ENCODE data around the gene TERT. TPM values are rescaled to one million over a fixed set of nuclear protein-coding genes. Genes with fewer than 3 reads are reported as not detected.

TERT gene
- total RNA-seq, 3 donors from 2014 or later: under 0.01 TPM; not detected in 2

DNA sequence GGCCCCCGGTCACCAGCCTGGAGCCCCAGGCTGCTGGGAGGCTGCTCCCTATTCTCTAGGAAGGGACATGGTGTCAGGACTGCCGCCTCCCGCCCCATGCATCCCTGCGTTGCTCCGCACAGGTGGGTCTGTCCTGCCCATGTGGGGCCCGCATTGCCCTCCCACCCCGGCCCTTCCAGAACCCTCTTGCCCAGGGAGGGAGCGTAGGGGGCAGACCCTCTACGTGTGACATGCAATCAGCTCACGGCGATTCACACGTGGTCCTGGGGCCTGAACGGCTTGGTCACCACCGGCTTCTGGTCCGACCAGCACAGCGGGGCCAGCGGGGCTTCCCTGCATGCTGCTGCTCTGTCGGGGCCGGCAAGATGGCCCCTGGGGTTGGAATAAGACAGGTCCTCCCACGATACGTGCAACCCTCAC is 84.0 kb downstream of the TERT start:
- Histone ChIP-seq H3K9me3 (peaks cover 0 to 5% of the 10 kb centered on the region in 2 donors), H3K36me3 (no peaks in the 10 kb centered on the region), H3K4me3 (no peak overlapping the region), H3K4me1 (no peaks in the 10 kb centered on the region), H3K27me3 (peaks cover 0 to 45% of the 10 kb centered on the region in 2 donors), H3K27ac (no peak overlapping the region)
- intact Hi-C loops (cut with DNase I; ENCODE audit: low total_unique reads): no loop called here
- TF ChIP-seq CTCF (IDR thresholded peaks at IDR 0.05) (no peak), POLR2AphosphoS5 (IDR thresholded peaks at IDR 0.05) (no peak), POLR2A (IDR thresholded peaks at IDR 0.05) (no peak)
- DNase-seq (ENCODE audit: low spot score in 2 of 2): no peak

DNA sequence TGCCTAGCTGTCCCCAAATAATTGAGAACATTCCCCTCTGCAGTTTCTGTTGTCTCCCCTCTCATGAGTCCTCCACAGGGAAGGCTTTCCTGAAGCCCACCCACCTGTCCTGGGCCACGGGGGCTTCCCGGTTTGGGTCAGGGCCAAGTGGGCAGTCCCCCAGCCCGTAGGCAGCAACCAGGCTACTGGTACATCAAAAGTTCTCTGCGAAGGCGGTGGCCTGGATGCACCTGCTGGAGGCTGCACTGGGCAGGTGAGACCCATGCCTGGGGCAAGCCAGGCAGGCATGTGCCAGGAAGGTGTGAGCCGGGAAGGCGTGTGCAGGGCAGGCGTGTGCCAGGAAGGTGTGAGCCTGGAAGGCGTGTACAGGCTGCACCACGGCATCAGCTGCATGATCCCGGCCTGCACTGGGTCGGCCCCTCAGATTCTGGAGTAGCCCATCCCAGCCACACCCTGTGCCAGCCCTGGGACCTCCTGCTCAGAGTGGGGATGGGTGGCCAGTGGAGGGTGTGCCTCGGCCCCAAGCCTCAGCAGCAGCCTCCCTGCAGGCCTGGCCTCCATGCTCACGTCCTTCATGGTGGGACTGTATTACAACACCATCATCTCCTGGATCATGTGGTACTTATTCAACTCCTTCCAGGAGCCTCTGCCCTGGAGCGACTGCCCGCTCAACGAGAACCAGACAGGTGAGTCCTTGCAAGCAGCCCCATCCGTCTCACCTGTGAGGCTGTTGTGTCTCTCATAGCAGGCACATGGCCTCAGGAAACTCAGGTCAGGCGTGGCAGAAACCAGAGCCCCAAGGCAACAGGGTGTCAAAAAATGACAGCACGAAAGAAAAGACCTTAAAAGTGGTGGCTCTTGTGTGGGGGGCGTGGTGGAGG is 84.7 kb downstream of the TERT start:
- Histone ChIP-seq H3K4me1 (no peaks in the 10 kb centered on the region), H3K27me3 (peaks cover 0 to 40% of the 10 kb centered on the region in 2 donors), H3K36me3 (no peaks in the 10 kb centered on the region), H3K9me3 (no peaks in the 10 kb centered on the region), H3K4me3 (no peak overlapping the region), H3K27ac (no peak overlapping the region)
- intact Hi-C loops (cut with DNase I; ENCODE audit: low total_unique reads): no loop called here
- DNase-seq (ENCODE audit: low spot score in 2 of 2): no peak
- TF ChIP-seq POLR2A (IDR thresholded peaks at IDR 0.05): no peak
- TF ChIP-seq POLR2AphosphoS5 (IDR thresholded peaks at IDR 0.05): no peak
- no peak for TF ChIP-seq CTCF (IDR thresholded peaks at IDR 0.05)

GRCh38 chr5:1209489-1209852 is 85.4 kb downstream of the TERT start:
- TF ChIP-seq POLR2A (IDR thresholded peaks at IDR 0.05) (no peak), POLR2AphosphoS5 (IDR thresholded peaks at IDR 0.05) (no peak), CTCF (IDR thresholded peaks at IDR 0.05) (no peak)
- Histone ChIP-seq H3K4me3 (no peak overlapping the region), H3K9me3 (no peaks in the 10 kb centered on the region), H3K4me1 (no peaks in the 10 kb centered on the region), H3K36me3 (no peaks in the 10 kb centered on the region), H3K27ac (no peak overlapping the region), H3K27me3 (peaks cover 0 to 39% of the 10 kb centered on the region in 2 donors)
- no peak for DNase-seq (ENCODE audit: low spot score in 2 of 2)
- intact Hi-C loops (cut with DNase I; ENCODE audit: low total_unique reads): no loop called here

- no peaks in the 10 kb centered on the region for H3K4me1 ChIP-seq
- no peaks in the 10 kb centered on the region for H3K9me3 ChIP-seq
- TF ChIP-seq POLR2AphosphoS5 (IDR thresholded peaks at IDR 0.05) (no peak), POLR2A (IDR thresholded peaks at IDR 0.05) (no peak), CTCF (IDR thresholded peaks at IDR 0.05) (no peak)
- DNase-seq (ENCODE audit: low spot score in 2 of 2): no peak
- intact Hi-C loops (cut with DNase I; ENCODE audit: low total_unique reads): no loop called here
- H3K27me3 ChIP-seq: peaks cover 0 to 39% of the 10 kb centered on the region in 2 donors
- H3K4me3 ChIP-seq: no peak overlapping the region
- H3K27ac ChIP-seq: no peak overlapping the region
- H3K36me3 ChIP-seq: no peaks in the 10 kb centered on the region
Measured at GRCh38 chr5:1208743-1209488, 86.0 kb downstream of the TERT start.

GRCh38 chr5:1208221-1208742 is 86.6 kb downstream of the TERT start:
- intact Hi-C loops (cut with DNase I; ENCODE audit: low total_unique reads): no loop called here
- Histone ChIP-seq H3K9me3 (no peaks in the 10 kb centered on the region), H3K27me3 (peaks cover 0 to 39% of the 10 kb centered on the region in 2 donors), H3K4me3 (no peak overlapping the region), H3K4me1 (no peaks in the 10 kb centered on the region), H3K36me3 (no peaks in the 10 kb centered on the region), H3K27ac (no peak overlapping the region)
- no peak for TF ChIP-seq CTCF (IDR thresholded peaks at IDR 0.05)
- no peak for TF ChIP-seq POLR2A (IDR thresholded peaks at IDR 0.05)
- no peak for TF ChIP-seq POLR2AphosphoS5 (IDR thresholded peaks at IDR 0.05)
- no peak for DNase-seq (ENCODE audit: low spot score in 2 of 2)

Measured in breast epithelium (tissue), 4 donors.